Dedifferentiated amniotic fluid mesenchymal stem cell (primary cell): ENCODE data around the gene NUP107.
A peak's percentile ranks its signal among the peaks of the same experiment; 100 is the strongest.

Source experiments
- DNase-seq: peaks from one replicate; pipeline ENCODE4 v3.0.0-alpha.2; 2016; ENCODE audit errors: extremely low spot score

The NUP107 gene

GRCh38 chr12:68739891-68740290 lies 53.1 kb downstream of the NUP107 start:
- no peak for DNase-seq

GRCh38 chr12:68743356-68743755 lies 56.6 kb downstream of the NUP107 start:
- DNase-seq: no peak

GRCh38 chr12:68745376-68745903 lies 58.7 kb downstream of the NUP107 start:
- no peak for DNase-seq

- peak; percentile 83 for DNase-seq
These were observed 59.3 kb downstream of the NUP107 start, which contains the start of gene SLC35E3 for GRCh38 chr12:68745904-68746571. TSS of gene SLC35E3 (plus strand) at chr12:68746176. CDS start at chr12:68746378, 202 bp downstream.

GRCh38 chr12:68746572-68747180 lies 59.9 kb downstream of the NUP107 start:
- DNase-seq: peak; percentile 53

- DNase-seq: no peak
These were observed 62.7 kb downstream of the NUP107 start for GRCh38 chr12:68749443-68749842.

- DNase-seq: no peak
These were observed 63.1 kb downstream of the NUP107 start for GRCh38 chr12:68749861-68750260.

GRCh38 chr12:68750506-68750905 lies 63.7 kb downstream of the NUP107 start:
- DNase-seq: no peak

GRCh38 chr12:68755536-68756243 lies 68.9 kb downstream of the NUP107 start:
- no peak for DNase-seq

GRCh38 chr12:68759852-68760251 lies 73.1 kb downstream of the NUP107 start:
- DNase-seq: no peak

GRCh38 chr12:68760806-68761441 lies 74.1 kb downstream of the NUP107 start:
- DNase-seq: no peak

GRCh38 chr12:68761442-68761812 lies 74.6 kb downstream of the NUP107 start:
- no peak for DNase-seq

GRCh38 chr12:68761901-68762630 lies 75.3 kb downstream of the NUP107 start:
- no peak for DNase-seq

GRCh38 chr12:68762691-68763090 lies 75.9 kb downstream of the NUP107 start:
- no peak for DNase-seq

- DNase-seq: no peak
These were observed 78.9 kb downstream of the NUP107 start for GRCh38 chr12:68765696-68766095.

GRCh38 chr12:68766646-68767045 lies 79.9 kb downstream of the NUP107 start:
- no peak for DNase-seq

- no peak for DNase-seq
These were observed 80.4 kb downstream of the NUP107 start for GRCh38 chr12:68767191-68767590.

GRCh38 chr12:68768431-68768939 lies 81.7 kb downstream of the NUP107 start:
- peak; percentile 17 for DNase-seq

GRCh38 chr12:68769941-68770340 lies 83.2 kb downstream of the NUP107 start:
- DNase-seq: no peak

- no peak for DNase-seq
These were observed 84.6 kb downstream of the NUP107 start for GRCh38 chr12:68771223-68771925.

- no peak for DNase-seq
These were observed 85.9 kb downstream of the NUP107 start for GRCh38 chr12:68772714-68773113.
